Activated CD4-positive, alpha-beta T cell treated with anti-CD3 and anti-CD28 coated beads for 36 hours (primary cell): ENCODE results near the gene SYNPR. TPM values are rescaled to one million over a fixed set of nuclear protein-coding genes. Genes with fewer than 3 reads are reported as not detected.

ENCODE experiments used
- ATAC-seq: fragments of 200-7000 bp; cut with Tn5 transposase; one replicate; pipeline ENCODE4 v1.10.0; 2021; ENCODE audit warnings: mild to moderate bottlenecking, moderate library complexity
- CTCF ChIA-PET: fragments of 350-600 bp; sonication (Branson Sonifier 250); formaldehyde crosslinking; loops from one replicate; lab custom pipeline; 2021; ENCODE audit warnings: antibody characterized with exemption; lab: Charles Lee
- POLR2A ChIA-PET: fragments of 350-600 bp; sonication (Branson Sonifier 250); formaldehyde crosslinking; loops from one replicate; lab custom pipeline; 2021; ENCODE audit warnings: antibody characterized with exemption, inconsistent platforms; lab: Charles Lee
- DNase-seq: peaks from one replicate; pipeline ENCODE4 v3.0.0-alpha.2; 2020
- H3K27ac Mint-ChIP-seq: one replicate; pipeline ENCODE4 v1.8.0; 2021; ENCODE audit warnings: mixed read lengths
- H3K27me3 Mint-ChIP-seq: one replicate; pipeline ENCODE4 v1.8.0; 2021; ENCODE audit warnings: mixed read lengths
- H3K36me3 Mint-ChIP-seq: one replicate; pipeline ENCODE4 v1.8.0; 2021; ENCODE audit warnings: low read depth, mixed read lengths
- H3K4me1 Mint-ChIP-seq: one replicate; pipeline ENCODE4 v1.8.0; 2021; ENCODE audit warnings: mixed read lengths
- H3K4me3 Mint-ChIP-seq: one replicate; pipeline ENCODE4 v1.8.0; 2021; ENCODE audit warnings: mild to moderate bottlenecking, moderate library complexity, mixed read lengths
- H3K9me3 Mint-ChIP-seq: one replicate; pipeline ENCODE4 v1.8.0; 2021; ENCODE audit warnings: low read depth, mixed read lengths
- intact Hi-C, 2 experiments: fragments of 100-400 bp; cut with DNase I in 1 of 2; cut with micrococcal nuclease in 1 of 2; formaldehyde crosslinking; loops; one replicate each; pipeline versions ENCODE4 v1.14.2 to v1.15.1; 2022 to 2024; cut with DNase I, micrococcal nuclease
- total RNA-seq, 2 experiments: library from RNA; stranded (reverse); gene quantifications; one replicate each; pipeline ENCODE4 v1.2.3, GENCODE V29; 2021

SYNPR gene
- total RNA-seq, 2 experiments from 2014 or later = not detected

- no peaks in the 10 kb centered on the region for H3K36me3 Mint-ChIP-seq
- intact Hi-C loops = no loop called here
- no peak overlapping the region for H3K4me3 Mint-ChIP-seq
- ATAC-seq = no peak
- ChIA-PET POLR2A (no interaction called here), CTCF (no interaction called here)
- H3K9me3 Mint-ChIP-seq = no peaks in the 10 kb centered on the region
- no peak for DNase-seq
- H3K27me3 Mint-ChIP-seq = peaks cover 1% of the 10 kb centered on the region
- H3K4me1 Mint-ChIP-seq = no peaks in the 10 kb centered on the region
- H3K27ac Mint-ChIP-seq = no peak overlapping the region
Measured at GRCh38 chr3:63508305-63508704, 230.2 kb downstream of the SYNPR start.

GRCh38 chr3:63508771-63509170 lies 230.7 kb downstream of the SYNPR start:
- no peak for DNase-seq
- no peaks in the 10 kb centered on the region for H3K4me1 Mint-ChIP-seq
- H3K27me3 Mint-ChIP-seq = peaks cover 1% of the 10 kb centered on the region
- no peaks in the 10 kb centered on the region for H3K36me3 Mint-ChIP-seq
- H3K4me3 Mint-ChIP-seq = no peak overlapping the region
- no peak for ATAC-seq
- no peak overlapping the region for H3K27ac Mint-ChIP-seq
- no peaks in the 10 kb centered on the region for H3K9me3 Mint-ChIP-seq
- ChIA-PET POLR2A (no interaction called here), CTCF (no interaction called here)
- intact Hi-C loops = no loop called here

- Mint-ChIP-seq H3K27ac (no peak overlapping the region), H3K27me3 (peaks cover 3% of the 10 kb centered on the region), H3K9me3 (no peaks in the 10 kb centered on the region), H3K4me1 (no peaks in the 10 kb centered on the region), H3K36me3 (no peaks in the 10 kb centered on the region), H3K4me3 (no peak overlapping the region)
- POLR2A ChIA-PET = no interaction called here
- ATAC-seq (no peak), DNase-seq (no peak)
- intact Hi-C loops = no loop called here
- CTCF ChIA-PET = no interaction called here
Measured at GRCh38 chr3:63513791-63514190, 235.7 kb downstream of the SYNPR start.

DNA sequence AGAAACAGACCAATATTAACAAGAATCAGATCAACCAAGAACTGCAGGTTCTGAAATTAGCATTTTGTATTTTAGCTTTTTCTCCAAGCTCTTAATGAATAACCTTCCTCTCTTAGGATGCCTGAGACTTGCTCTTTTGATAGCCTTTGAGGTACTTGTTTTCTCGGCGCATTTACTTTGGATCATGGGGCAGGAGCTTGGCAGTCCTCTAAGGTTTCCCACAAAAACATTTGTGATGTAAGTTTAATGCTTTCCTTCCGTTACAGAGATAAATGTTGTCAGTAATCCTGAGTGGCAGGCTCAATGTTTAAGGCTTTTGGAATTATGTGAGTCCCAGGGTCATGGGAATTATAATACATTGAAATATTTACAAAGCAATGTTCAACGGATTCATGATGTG lies 236.6 kb downstream of the SYNPR start:
- no peak overlapping the region for H3K27ac Mint-ChIP-seq
- H3K4me1 Mint-ChIP-seq = no peaks in the 10 kb centered on the region
- no peak overlapping the region for H3K4me3 Mint-ChIP-seq
- DNase-seq (no peak), ATAC-seq (no peak)
- intact Hi-C loops = no loop called here
- ChIA-PET POLR2A (no interaction called here), CTCF (no interaction called here)
- no peaks in the 10 kb centered on the region for H3K36me3 Mint-ChIP-seq
- H3K9me3 Mint-ChIP-seq = no peaks in the 10 kb centered on the region
- peaks cover 3% of the 10 kb centered on the region for H3K27me3 Mint-ChIP-seq

- H3K27ac Mint-ChIP-seq = no peak overlapping the region
- H3K4me3 Mint-ChIP-seq = no peak overlapping the region
- intact Hi-C loops = no loop called here
- H3K27me3 Mint-ChIP-seq = peaks cover 5% of the 10 kb centered on the region
- ChIA-PET CTCF (no interaction called here), POLR2A (no interaction called here)
- no peaks in the 10 kb centered on the region for H3K9me3 Mint-ChIP-seq
- H3K4me1 Mint-ChIP-seq = no peaks in the 10 kb centered on the region
- no peak for ATAC-seq
- DNase-seq = no peak
- no peaks in the 10 kb centered on the region for H3K36me3 Mint-ChIP-seq
Measured at GRCh38 chr3:63519426-63519825, 241.3 kb downstream of the SYNPR start.

- peaks cover 2% of the 10 kb centered on the region for H3K27me3 Mint-ChIP-seq
- ChIA-PET CTCF (no interaction called here), POLR2A (no interaction called here)
- DNase-seq (no peak), ATAC-seq (no peak)
- intact Hi-C loops = no loop called here
- no peak overlapping the region for H3K4me3 Mint-ChIP-seq
- H3K9me3 Mint-ChIP-seq = no peaks in the 10 kb centered on the region
- H3K27ac Mint-ChIP-seq = no peak overlapping the region
- H3K36me3 Mint-ChIP-seq = no peaks in the 10 kb centered on the region
- H3K4me1 Mint-ChIP-seq = no peaks in the 10 kb centered on the region
Measured at GRCh38 chr3:63521657-63522056, 243.5 kb downstream of the SYNPR start.

- POLR2A ChIA-PET = no interaction called here
- no peak for ATAC-seq
- Mint-ChIP-seq H3K36me3 (no peaks in the 10 kb centered on the region), H3K27ac (no peak overlapping the region), H3K4me3 (no peak overlapping the region), H3K4me1 (no peaks in the 10 kb centered on the region), H3K9me3 (no peaks in the 10 kb centered on the region), H3K27me3 (peaks cover 2% of the 10 kb centered on the region)
- intact Hi-C loops = no loop called here
- CTCF ChIA-PET = no interaction called here
- DNase-seq = no peak
Measured at GRCh38 chr3:63523100-63523499, 245.0 kb downstream of the SYNPR start.

DNA sequence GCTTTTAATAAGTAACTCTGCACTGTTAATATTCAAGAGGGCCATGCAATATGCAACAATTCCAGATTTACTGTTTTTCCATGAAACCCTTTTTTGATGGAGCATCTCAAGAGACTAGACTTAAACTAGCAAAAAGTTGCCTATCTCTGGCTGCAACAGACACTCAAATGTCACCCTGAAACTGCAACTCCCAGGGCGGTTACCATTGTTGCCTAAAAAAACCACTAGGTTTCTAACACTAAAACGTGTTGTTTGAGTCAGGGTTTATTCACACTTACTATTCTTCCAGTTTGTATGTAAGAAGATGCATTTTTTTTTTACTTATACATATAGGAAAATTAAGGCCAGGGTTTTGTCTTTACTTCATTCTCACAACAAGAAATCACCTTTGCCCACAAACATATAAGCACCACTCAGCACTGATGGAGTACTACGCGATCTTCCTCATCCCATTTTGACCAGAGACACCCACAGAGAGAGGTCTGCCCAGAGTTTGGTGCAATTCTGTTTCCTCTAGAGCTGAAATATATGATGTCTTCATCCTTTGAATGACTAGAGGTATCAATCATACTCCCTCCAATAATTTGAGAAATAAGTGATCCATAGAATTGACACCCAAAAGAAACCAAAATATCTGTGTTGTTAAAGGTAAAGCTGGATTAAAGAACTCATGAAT lies 250.4 kb downstream of the SYNPR start:
- Mint-ChIP-seq H3K4me3 (no peak overlapping the region), H3K4me1 (no peaks in the 10 kb centered on the region), H3K27ac (no peak overlapping the region), H3K9me3 (peaks cover 3% of the 10 kb centered on the region), H3K27me3 (no peaks in the 10 kb centered on the region), H3K36me3 (no peaks in the 10 kb centered on the region)
- DNase-seq = no peak
- intact Hi-C loops = no loop called here
- no peak for ATAC-seq
- ChIA-PET POLR2A (no interaction called here), CTCF (no interaction called here)

- intact Hi-C loops = no loop called here
- H3K4me3 Mint-ChIP-seq = no peak overlapping the region
- no peaks in the 10 kb centered on the region for H3K36me3 Mint-ChIP-seq
- peaks cover 3% of the 10 kb centered on the region for H3K9me3 Mint-ChIP-seq
- H3K27ac Mint-ChIP-seq = no peak overlapping the region
- no peaks in the 10 kb centered on the region for H3K27me3 Mint-ChIP-seq
- ChIA-PET CTCF (no interaction called here), POLR2A (no interaction called here)
- ATAC-seq = no peak
- H3K4me1 Mint-ChIP-seq = no peaks in the 10 kb centered on the region
- DNase-seq = no peak
Measured at GRCh38 chr3:63532521-63532920, 254.4 kb downstream of the SYNPR start.

- Mint-ChIP-seq H3K4me3 (no peak overlapping the region), H3K27ac (no peak overlapping the region), H3K9me3 (no peaks in the 10 kb centered on the region), H3K4me1 (no peaks in the 10 kb centered on the region), H3K36me3 (no peaks in the 10 kb centered on the region), H3K27me3 (no peaks in the 10 kb centered on the region)
- intact Hi-C loops = no loop called here
- DNase-seq (no peak), ATAC-seq (no peak)
- ChIA-PET POLR2A (no interaction called here), CTCF (no interaction called here)
Measured at GRCh38 chr3:63538919-63539318, 260.8 kb downstream of the SYNPR start.

- intact Hi-C loops = no loop called here
- POLR2A ChIA-PET = no interaction called here
- Mint-ChIP-seq H3K4me3 (no peak overlapping the region), H3K9me3 (no peaks in the 10 kb centered on the region), H3K4me1 (no peaks in the 10 kb centered on the region), H3K27ac (no peak overlapping the region), H3K36me3 (no peaks in the 10 kb centered on the region), H3K27me3 (no peaks in the 10 kb centered on the region)
- ATAC-seq = no peak
- no peak for DNase-seq
- CTCF ChIA-PET = no interaction called here
Measured at GRCh38 chr3:63555767-63556166, 277.7 kb downstream of the SYNPR start.

DNA sequence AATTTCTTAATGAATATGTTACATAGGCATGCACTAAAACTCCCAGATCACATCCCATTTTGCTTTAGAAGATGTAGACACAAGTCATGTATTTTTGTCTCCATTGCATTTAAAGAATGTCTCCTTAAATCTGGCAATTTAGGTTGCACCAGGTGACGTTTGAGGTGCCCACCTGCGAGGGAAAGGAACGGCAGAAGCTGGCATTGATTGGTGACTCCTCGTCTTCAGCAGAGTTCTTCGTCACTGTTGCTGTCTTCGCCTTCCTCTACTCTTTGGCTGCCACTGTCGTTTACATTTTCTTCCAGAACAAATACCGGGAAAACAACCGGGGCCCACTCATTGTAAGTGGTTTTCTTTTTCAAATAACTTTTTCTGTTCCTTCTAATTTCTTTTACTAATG lies 278.3 kb downstream of the SYNPR start:
- Mint-ChIP-seq H3K36me3 (no peaks in the 10 kb centered on the region), H3K9me3 (no peaks in the 10 kb centered on the region), H3K27ac (no peak overlapping the region), H3K4me3 (no peak overlapping the region), H3K27me3 (no peaks in the 10 kb centered on the region), H3K4me1 (no peaks in the 10 kb centered on the region)
- intact Hi-C loops = no loop called here
- no peak for ATAC-seq
- DNase-seq = no peak
- CTCF ChIA-PET = no interaction called here
- POLR2A ChIA-PET = no interaction called here

DNA sequence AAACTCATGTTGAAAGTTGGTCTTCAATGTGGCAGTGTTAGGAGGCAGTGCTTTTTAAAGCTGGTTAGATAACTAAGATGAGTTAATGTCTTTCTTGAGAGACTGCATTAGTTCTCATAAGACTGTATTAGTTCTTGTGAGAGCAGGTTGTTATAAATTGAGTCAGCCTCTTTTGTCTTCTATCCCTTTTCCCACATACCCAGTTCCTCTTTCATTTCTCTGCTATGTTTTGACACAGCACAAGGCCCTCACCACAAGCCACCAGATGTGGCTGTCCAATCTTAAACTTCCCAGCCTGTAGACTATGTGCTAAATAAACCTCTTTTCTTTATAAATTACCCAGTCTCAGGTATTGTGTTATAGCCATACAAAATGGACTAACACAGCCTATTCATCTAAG lies 279.8 kb downstream of the SYNPR start:
- H3K27ac Mint-ChIP-seq = no peak overlapping the region
- no peak overlapping the region for H3K4me3 Mint-ChIP-seq
- no peaks in the 10 kb centered on the region for H3K9me3 Mint-ChIP-seq
- intact Hi-C loops = no loop called here
- ATAC-seq (no peak), DNase-seq (no peak)
- H3K4me1 Mint-ChIP-seq = no peaks in the 10 kb centered on the region
- no peaks in the 10 kb centered on the region for H3K27me3 Mint-ChIP-seq
- ChIA-PET CTCF (no interaction called here), POLR2A (no interaction called here)
- no peaks in the 10 kb centered on the region for H3K36me3 Mint-ChIP-seq
